ENCODE results near the gene SRGAP1.

Gene SRGAP1

GRCh38 chr12:63976902-63977395, 132.4 kb downstream of the SRGAP1 start:
- TF ChIP-seq, protein P1, sequence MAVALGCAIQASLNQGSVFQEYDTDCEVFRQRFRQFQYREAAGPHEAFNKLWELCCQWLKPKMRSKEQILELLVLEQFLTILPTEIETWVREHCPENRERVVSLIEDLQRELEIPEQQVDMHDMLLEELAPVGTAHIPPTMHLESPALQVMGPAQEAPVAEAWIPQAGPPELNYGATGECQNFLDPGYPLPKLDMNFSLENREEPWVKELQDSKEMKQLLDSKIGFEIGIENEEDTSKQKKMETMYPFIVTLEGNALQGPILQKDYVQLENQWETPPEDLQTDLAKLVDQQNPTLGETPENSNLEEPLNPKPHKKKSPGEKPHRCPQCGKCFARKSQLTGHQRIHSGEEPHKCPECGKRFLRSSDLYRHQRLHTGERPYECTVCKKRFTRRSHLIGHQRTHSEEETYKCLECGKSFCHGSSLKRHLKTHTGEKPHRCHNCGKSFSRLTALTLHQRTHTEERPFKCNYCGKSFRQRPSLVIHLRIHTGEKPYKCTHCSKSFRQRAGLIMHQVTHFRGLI (tag by site-specific recombination; IDR thresholded peaks at IDR 0.05) = no peak
- TF ChIP-seq SCRT2 (tag by site-specific recombination; IDR thresholded peaks at IDR 0.05) = no peak
- no peak for TF ChIP-seq ZNF394 (tag by site-specific recombination; IDR thresholded peaks at IDR 0.05; ENCODE audit: borderline replicate concordance)
- TF ChIP-seq ZNF37A (tag by site-specific recombination; IDR thresholded peaks at IDR 0.05) = no peak
- TF ChIP-seq ZNF626 (tag by site-specific recombination; IDR thresholded peaks at IDR 0.05) = no peak
- TF ChIP-seq, protein P2, sequence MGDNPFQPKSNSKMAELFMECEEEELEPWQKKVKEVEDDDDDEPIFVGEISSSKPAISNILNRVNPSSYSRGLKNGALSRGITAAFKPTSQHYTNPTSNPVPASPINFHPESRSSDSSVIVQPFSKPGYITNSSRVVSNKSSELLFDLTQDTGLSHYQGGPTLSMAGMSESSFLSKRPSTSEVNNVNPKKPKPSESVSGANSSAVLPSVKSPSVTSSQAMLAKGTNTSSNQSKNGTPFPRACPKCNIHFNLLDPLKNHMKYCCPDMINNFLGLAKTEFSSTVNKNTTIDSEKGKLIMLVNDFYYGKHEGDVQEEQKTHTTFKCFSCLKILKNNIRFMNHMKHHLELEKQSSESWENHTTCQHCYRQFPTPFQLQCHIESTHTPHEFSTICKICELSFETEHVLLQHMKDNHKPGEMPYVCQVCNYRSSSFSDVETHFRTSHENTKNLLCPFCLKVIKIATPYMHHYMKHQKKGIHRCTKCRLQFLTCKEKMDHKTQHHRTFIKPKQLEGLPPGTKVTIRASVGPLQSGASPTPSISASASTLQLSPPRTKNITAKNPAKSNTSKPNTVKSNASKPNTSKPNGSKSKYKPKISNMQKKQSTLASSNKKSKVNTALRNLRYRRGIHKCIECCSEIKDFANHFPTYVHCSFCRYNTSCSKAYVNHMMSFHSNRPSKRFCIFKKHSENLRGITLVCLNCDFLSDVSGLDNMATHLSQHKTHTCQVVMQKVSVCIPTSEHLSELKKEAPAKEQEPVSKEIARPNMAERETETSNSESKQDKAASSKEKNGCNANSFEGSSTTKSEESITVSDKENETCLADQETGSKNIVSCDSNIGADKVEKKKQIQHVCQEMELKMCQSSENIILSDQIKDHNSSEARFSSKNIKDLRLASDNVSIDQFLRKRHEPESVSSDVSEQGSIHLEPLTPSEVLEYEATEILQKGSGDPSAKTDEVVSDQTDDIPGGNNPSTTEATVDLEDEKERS (tag by site-specific recombination; IDR thresholded peaks at IDR 0.05) = no peak
- TF ChIP-seq ZFP37 (tag by site-specific recombination; IDR thresholded peaks at IDR 0.05) = no peak
- TF ChIP-seq PRDM10 (tag by site-specific recombination; IDR thresholded peaks at IDR 0.05) = no peak
- no peak for TF ChIP-seq ZBTB49 (tag by site-specific recombination; IDR thresholded peaks at IDR 0.05; ENCODE audit: low read depth)
- TF ChIP-seq ZNF184 (tag by site-specific recombination; IDR thresholded peaks at IDR 0.05) = no peak
- no peak for TF ChIP-seq ZNF521 (tag by site-specific recombination; IDR thresholded peaks at IDR 0.05)
- no peak for TF ChIP-seq ZNF48 (tag by site-specific recombination; IDR thresholded peaks at IDR 0.05)
- H3K4me3 ChIP-seq (ENCODE audit: low read depth, low read length) = no peak overlapping the region
- H3K4me1 ChIP-seq (ENCODE audit: control insufficient read depth, insufficient read depth, low read length) = no peaks in the 10 kb centered on the region
- CTCF ChIA-PET = no interaction called here
- H3K36me3 ChIP-seq (ENCODE audit: control insufficient read depth in 2 of 2, insufficient read depth in 1 of 2, low read length in 2 of 2) = no peaks in the 10 kb centered on the region
- POLR2A ChIA-PET = no interaction called here
- H3K27ac ChIP-seq (ENCODE audit: extremely low read depth, low read depth, low read length) = no peak overlapping the region
- no peaks in the 10 kb centered on the region for H3K9me3 ChIP-seq (ENCODE audit: control insufficient read depth, insufficient read depth, low read depth, low read length)

DNA sequence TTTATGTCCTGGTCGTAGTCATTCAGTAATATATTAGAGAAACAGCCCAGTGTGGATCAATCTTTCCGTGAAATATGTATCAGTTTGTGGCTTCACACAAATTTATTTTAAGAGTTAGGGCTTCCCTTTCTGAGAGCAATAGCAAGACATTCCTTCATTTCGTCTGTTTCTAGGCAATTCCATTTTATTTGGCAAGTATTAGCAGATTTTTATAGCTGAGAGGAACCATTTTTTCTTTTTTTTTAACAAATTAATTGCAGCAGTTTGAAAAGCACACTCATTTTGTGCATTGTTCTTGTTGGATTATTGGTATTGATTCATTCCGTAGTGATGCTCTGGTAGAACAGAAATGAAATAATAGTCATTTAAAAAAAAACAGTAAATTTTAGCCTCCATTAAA, 132.9 kb downstream of the SRGAP1 start:
- ChIA-PET POLR2A (no interaction called here), CTCF (no interaction called here)
- TF ChIP-seq ZBTB6 (tag by site-specific recombination; IDR thresholded peaks at IDR 0.05) = no peak
- no peak for TF ChIP-seq ZBTB7A (tag by site-specific recombination; IDR thresholded peaks at IDR 0.05; ENCODE audit: low read depth)
- TF ChIP-seq ZNF561 (tag by site-specific recombination; IDR thresholded peaks at IDR 0.05; ENCODE audit: borderline replicate concordance) = no peak
- no peak for TF ChIP-seq ZNF391 (tag by site-specific recombination; IDR thresholded peaks at IDR 0.05; ENCODE audit: borderline replicate concordance, low read depth)
- TF ChIP-seq ZNF664 (tag by site-specific recombination; IDR thresholded peaks at IDR 0.05) = no peak
- Histone ChIP-seq H3K9me3 (ENCODE audit: control insufficient read depth, insufficient read depth, low read depth, low read length) (no peaks in the 10 kb centered on the region), H3K4me3 (ENCODE audit: low read depth, low read length) (no peak overlapping the region), H3K27ac (ENCODE audit: extremely low read depth, low read depth, low read length) (no peak overlapping the region), H3K4me1 (ENCODE audit: control insufficient read depth, insufficient read depth, low read length) (no peaks in the 10 kb centered on the region), H3K36me3 (ENCODE audit: control insufficient read depth in 2 of 2, insufficient read depth in 1 of 2, low read length in 2 of 2) (no peaks in the 10 kb centered on the region)
